Tibial nerve (tissue), 4 donors: ENCODE measurements around the gene ADRA1B. TPM values are rescaled to one million over a fixed set of nuclear protein-coding genes. Genes with fewer than 3 reads are reported as not detected.

Experiments
- DNase-seq, 2 donors: peaks; one replicate each; pipeline ENCODE4 v3.0.0-alpha.2; 2019; ENCODE audit warnings: low spot score in 2 of 2
- H3K27ac ChIP-seq, 4 donors: fragments of 200-600 bp; sonication (generic) in 3 of 4; one replicate each; pipeline ENCODE4 v1.5.1; 2017 to 2019; ENCODE audit warnings: mild to moderate bottlenecking in 1 of 4
- H3K27me3 ChIP-seq, 2 donors: fragments of 200-600 bp; sonication (generic) in 1 of 2; one replicate each; pipeline versions ENCODE4 v1.5.1 to v1.6.0; 2017 to 2019
- H3K36me3 ChIP-seq, 3 donors: fragments of 200-600 bp; sonication (generic); one replicate each; pipeline ENCODE4 v1.5.1; 2018 to 2019
- H3K4me1 ChIP-seq, 4 donors: fragments of 200-600 bp; sonication (generic) in 3 of 4; one replicate each; pipeline ENCODE4 v1.5.1; 2017 to 2019
- H3K4me3 ChIP-seq, 4 donors: fragments of 200-600 bp; sonication (generic) in 3 of 4; one replicate each; pipeline ENCODE4 v1.5.1; 2017 to 2019; ENCODE audit warnings: mild to moderate bottlenecking in 1 of 4, moderate library complexity in 1 of 4
- H3K9me3 ChIP-seq, 4 donors: fragments of 200-600 bp; sonication (generic) in 3 of 4; one replicate each; pipeline ENCODE4 v1.5.1; 2017 to 2019
- EP300 ChIP-seq, 2 donors: sonication (generic); formaldehyde crosslinking; IDR thresholded peaks; one replicate each; pipeline ENCODE4 v1.6.1; 2017; ENCODE audit warnings: antibody characterized with exemption in 2 of 2, mild to moderate bottlenecking in 1 of 2
- POLR2A ChIP-seq, 2 donors: fragments of 450-650 bp; IDR thresholded peaks; one replicate each; pipeline ENCODE4 v1.6.1; 2017; ENCODE audit warnings: antibody characterized with exemption in 2 of 2, mild to moderate bottlenecking in 2 of 2, moderate library complexity in 2 of 2
- WGBS, 2 donors: methylation state at CpG; one replicate each; pipeline ENCODE4 v1.1.5; 2018; 5-methylcytosine and 5-hydroxymethylcytosine counted together
- total RNA-seq, 4 donors: library from RNA; depleted of rRNA; stranded (reverse); fragments of >200 nt; gene quantifications; one replicate each; pipeline ENCODE4 v1.1.0, GENCODE V29; 2016
- TF ChIP-seq, protein P1 (sequence below), 5 experiments: fragments of 200-600 bp in 3 of 5; fragments of 450-650 bp in 2 of 5; sonication (generic) in 3 of 5; IDR thresholded peaks; one replicate each; pipeline ENCODE4 v1.5.1; 2016 to 2019; ENCODE audit warnings: antibody characterized with exemption in 5 of 5, mild to moderate bottlenecking in 3 of 5, moderate library complexity in 2 of 5

The ADRA1B gene
- total RNA-seq, 4 donors from 2014 or later = 3.6 to 6.9 (median 6.2) TPM

DNA sequence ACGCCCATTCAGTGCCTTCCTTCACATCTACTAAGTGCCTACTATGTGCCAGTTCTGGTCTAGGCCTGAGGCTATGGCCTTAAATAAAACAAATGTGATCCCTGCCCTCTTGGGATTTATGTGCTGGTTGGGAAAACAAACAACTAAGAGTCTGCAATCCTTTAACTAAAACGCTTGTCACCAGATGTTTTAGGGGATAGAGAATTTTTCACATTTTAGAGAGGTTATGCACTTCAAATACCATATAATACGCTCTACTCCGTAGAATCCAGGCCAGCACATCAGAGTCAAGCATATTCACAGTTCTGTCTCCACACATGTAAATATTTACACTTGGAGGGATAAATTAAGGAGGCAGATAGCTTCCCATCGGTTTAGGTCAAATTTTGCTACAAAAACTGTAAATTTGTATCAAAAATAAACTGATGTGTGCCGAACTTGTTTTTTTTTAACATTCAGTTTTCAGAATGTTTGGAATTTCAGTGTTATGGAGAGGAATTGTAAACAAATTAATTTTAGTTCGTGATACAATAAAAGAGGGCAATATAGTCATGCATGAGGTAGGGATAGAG, 22.0 kb upstream of the ADRA1B start:
- no peaks in the 10 kb centered on the region for H3K27me3 ChIP-seq
- H3K4me3 ChIP-seq = no peak overlapping the region
- H3K36me3 ChIP-seq = no peaks in the 10 kb centered on the region
- no peaks in the 10 kb centered on the region for H3K4me1 ChIP-seq
- no peaks in the 10 kb centered on the region for H3K9me3 ChIP-seq
- no peak overlapping the region for H3K27ac ChIP-seq
- DNase-seq = no peak
- no peak for TF ChIP-seq POLR2A (IDR thresholded peaks at IDR 0.05)
- TF ChIP-seq EP300 (IDR thresholded peaks at IDR 0.05) = no peak
- TF ChIP-seq, protein P1, sequence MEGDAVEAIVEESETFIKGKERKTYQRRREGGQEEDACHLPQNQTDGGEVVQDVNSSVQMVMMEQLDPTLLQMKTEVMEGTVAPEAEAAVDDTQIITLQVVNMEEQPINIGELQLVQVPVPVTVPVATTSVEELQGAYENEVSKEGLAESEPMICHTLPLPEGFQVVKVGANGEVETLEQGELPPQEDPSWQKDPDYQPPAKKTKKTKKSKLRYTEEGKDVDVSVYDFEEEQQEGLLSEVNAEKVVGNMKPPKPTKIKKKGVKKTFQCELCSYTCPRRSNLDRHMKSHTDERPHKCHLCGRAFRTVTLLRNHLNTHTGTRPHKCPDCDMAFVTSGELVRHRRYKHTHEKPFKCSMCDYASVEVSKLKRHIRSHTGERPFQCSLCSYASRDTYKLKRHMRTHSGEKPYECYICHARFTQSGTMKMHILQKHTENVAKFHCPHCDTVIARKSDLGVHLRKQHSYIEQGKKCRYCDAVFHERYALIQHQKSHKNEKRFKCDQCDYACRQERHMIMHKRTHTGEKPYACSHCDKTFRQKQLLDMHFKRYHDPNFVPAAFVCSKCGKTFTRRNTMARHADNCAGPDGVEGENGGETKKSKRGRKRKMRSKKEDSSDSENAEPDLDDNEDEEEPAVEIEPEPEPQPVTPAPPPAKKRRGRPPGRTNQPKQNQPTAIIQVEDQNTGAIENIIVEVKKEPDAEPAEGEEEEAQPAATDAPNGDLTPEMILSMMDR (IDR thresholded peaks at IDR 0.05) = no peak
- WGBS, 2 donors = 58 to 64% methylated on average over 7 of the region's 7 CpGs

DNA sequence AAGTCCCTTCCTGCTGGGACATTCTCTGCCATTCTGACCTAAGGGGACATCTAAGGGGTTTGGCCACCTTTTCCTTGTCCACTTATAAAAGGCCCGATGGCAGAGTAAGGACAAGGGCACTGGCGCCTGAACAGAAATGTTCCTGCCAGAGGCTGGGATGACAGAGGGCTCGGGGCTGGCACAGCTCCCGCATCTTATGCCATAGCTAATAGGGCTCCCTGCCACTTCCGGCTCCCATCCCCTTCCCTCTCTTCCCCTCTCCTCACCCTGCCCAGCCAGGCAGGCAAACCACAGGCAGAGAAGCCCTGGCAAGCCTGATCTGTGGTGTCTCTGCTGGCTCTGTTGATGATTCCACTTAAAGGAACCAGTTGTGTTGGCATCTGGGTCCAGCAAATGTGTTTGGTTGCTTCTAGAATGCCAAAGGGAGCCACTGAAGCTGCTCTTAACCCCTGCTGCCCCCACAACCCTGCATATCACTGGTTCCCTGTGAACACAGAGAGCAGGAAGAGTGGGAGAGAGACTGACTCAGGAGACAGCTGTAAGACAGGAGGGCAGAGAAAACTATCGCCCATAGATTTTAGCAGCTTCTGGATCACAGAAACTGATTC, 18.4 kb upstream of the ADRA1B start:
- no peaks in the 10 kb centered on the region for H3K36me3 ChIP-seq
- H3K4me1 ChIP-seq = no peaks in the 10 kb centered on the region
- no peaks in the 10 kb centered on the region for H3K9me3 ChIP-seq
- no peak overlapping the region for H3K4me3 ChIP-seq
- no peaks in the 10 kb centered on the region for H3K27me3 ChIP-seq
- TF ChIP-seq EP300 (IDR thresholded peaks at IDR 0.05) = no peak
- TF ChIP-seq, protein P1 (IDR thresholded peaks at IDR 0.05) = no peak
- TF ChIP-seq POLR2A (IDR thresholded peaks at IDR 0.05) = no peak
- H3K27ac ChIP-seq = no peak overlapping the region
- WGBS, 2 donors = 80 to 82% methylated on average over 6 of the region's 6 CpGs
- no peak for DNase-seq

DNA sequence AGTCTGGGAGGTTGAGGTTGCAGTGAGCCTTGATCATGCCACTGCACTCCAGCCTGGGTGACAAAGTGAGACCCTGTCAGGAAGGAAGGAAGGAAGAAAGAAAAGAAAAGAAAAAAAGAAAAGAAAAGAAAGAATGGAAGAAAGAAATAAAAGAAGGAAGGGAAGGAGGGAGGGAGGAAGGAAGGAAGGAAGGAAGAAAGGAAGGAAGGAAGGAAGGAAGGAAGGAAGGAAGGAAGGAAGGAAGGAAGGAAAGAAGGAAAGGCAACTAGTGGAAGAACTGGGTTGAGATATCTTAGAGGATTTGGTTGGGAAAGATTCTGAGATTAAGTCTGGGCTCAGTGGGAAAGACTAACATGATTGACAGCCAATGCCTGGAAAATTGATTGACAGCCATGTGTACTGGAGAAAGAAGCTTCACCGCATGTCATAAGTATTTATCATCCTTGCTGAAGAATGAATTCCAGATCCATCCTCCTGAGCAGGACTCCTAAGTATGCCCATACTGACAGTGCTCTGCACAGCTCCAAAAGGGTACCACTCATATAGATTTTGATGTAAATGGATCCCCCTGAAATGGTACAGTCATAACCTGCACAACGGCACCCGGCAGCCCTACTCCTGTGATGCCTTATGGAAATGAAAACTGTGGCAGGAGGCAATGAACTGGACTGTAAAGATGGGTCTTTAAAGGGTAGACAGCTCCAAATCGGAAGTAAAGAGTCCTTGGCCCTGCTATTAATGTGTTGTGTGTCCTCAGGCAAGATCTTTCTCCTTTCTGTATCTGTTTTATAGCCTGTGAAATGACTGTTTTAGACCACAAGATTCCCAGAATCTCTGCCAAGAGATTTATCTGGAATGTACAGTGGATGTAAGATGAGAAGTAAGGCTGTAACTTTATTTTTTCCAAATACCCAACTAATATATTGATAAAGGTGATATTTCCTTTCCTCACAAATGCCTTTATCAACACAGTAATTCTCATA, 16.9 kb upstream of the ADRA1B start:
- H3K4me1 ChIP-seq = peaks cover 0 to 2% (median 0%) of the 10 kb centered on the region in 4 donors
- no peak overlapping the region for H3K4me3 ChIP-seq
- no peak for DNase-seq
- no peaks in the 10 kb centered on the region for H3K36me3 ChIP-seq
- WGBS, 2 donors = 75 to 80% methylated on average over 4 of the region's 4 CpGs
- no peaks in the 10 kb centered on the region for H3K9me3 ChIP-seq
- no peak overlapping the region for H3K27ac ChIP-seq
- H3K27me3 ChIP-seq = no peaks in the 10 kb centered on the region
- no peak for TF ChIP-seq EP300 (IDR thresholded peaks at IDR 0.05)

DNA sequence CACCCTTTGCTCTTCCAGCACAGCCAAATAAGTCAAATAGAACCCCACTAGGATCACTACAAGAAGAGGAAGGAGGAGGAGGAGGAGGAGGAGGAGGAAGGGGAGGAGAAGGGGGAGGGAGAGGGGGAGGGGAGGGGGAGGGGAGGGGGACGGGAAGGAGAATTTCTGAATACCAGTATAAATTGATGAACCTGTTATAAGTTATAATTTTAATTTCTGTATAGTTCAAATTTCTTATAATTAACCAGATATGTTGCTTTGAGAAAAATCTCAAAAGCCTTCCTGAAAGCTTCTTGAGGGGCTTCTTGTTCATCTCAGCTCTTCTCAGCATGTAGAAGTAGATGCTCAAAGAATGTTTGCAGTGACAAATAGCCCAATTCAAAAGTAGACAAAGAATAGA, 15.0 kb upstream of the ADRA1B start:
- TF ChIP-seq, protein P1 (IDR thresholded peaks at IDR 0.05) = no peak
- TF ChIP-seq EP300 (IDR thresholded peaks at IDR 0.05) (no peak), POLR2A (IDR thresholded peaks at IDR 0.05) (no peak)
- Histone ChIP-seq H3K27me3 (no peaks in the 10 kb centered on the region), H3K4me1 (peaks cover 0 to 4% (median 0%) of the 10 kb centered on the region in 4 donors), H3K27ac (no peak overlapping the region), H3K36me3 (no peaks in the 10 kb centered on the region), H3K9me3 (no peaks in the 10 kb centered on the region), H3K4me3 (no peak overlapping the region)
- WGBS, 2 donors = 59 to 63% methylated on average over 1 of the region's 1 CpG
- no peak for DNase-seq

DNA sequence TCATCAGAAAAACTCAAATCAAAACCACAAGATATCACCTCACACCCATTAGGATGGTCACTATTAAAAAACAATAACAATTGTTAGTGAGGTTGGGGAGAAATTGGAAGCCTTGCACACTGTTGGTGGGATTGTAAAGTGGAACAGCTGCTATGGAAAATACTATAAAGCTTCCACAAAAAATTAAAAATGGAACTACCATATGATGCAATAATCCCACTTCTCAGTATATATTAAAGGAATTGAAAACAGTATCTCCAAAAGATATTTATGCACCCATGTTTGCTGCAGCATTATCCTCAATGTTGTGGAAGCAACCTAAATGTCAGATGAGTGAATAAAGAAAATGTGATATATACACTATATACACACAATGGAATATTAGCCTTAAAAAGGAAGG, 14.5 kb upstream of the ADRA1B start:
- Histone ChIP-seq H3K9me3 (no peaks in the 10 kb centered on the region), H3K4me1 (peaks cover 0 to 4% (median 0%) of the 10 kb centered on the region in 4 donors), H3K27me3 (no peaks in the 10 kb centered on the region), H3K27ac (no peak overlapping the region), H3K36me3 (no peaks in the 10 kb centered on the region), H3K4me3 (no peak overlapping the region)
- DNase-seq = no peak
- no peak for TF ChIP-seq EP300 (IDR thresholded peaks at IDR 0.05)
- TF ChIP-seq, protein P1 (IDR thresholded peaks at IDR 0.05) = no peak
